H1 (cell line): ENCODE measurements around the gene ZBTB7B. TPM values are rescaled to one million over a fixed set of nuclear protein-coding genes. Genes with fewer than 3 reads are reported as not detected.

Experiments used
- CTCF ChIA-PET: fragments of 300-600 bp; sonication (Branson Sonifier 250); formaldehyde crosslinking; loops from one replicate; lab custom pipeline; 2021; ENCODE audit not compliant: partially characterized antibody; lab: Charles Lee
- POLR2A ChIA-PET: fragments of 300-600 bp; sonication (Branson Sonifier 250); formaldehyde crosslinking; loops from one replicate; lab custom pipeline; 2021; ENCODE audit warnings: inconsistent platforms; ENCODE audit not compliant: partially characterized antibody; lab: Charles Lee
- DNase-seq, 2 experiments: peaks; one replicate each; pipeline versions ENCODE4 v3.0.0 to v3.0.0-alpha.2; 2010 to 2022; ENCODE audit warnings: low spot score in 2 of 2, low read depth in 1 of 2, mixed read lengths in 1 of 2
- FAIRE-seq: peaks from 2 replicates; lab custom pipeline; 2011; peaks lifted over from hg19 to GRCh38; lab: Jason Lieb, UNC
- H2AFZ ChIP-seq: 2 replicates; pipeline ENCODE4 v1.8.1; 2012; ENCODE audit warnings: low read length, inconsistent platforms
- H2AK5ac ChIP-seq: 2 replicates; pipeline ENCODE4 v1.6.1; 2013; ENCODE audit warnings: low read depth, low read length
- H2BK120ac ChIP-seq: replicated peaks from 2 replicates; pipeline ENCODE3; 2013; ENCODE audit warnings: low read depth, low read length, inconsistent platforms
- H2BK12ac ChIP-seq: 2 replicates; pipeline ENCODE4 v1.6.1; 2013; ENCODE audit warnings: low read depth, low read length
- H2BK15ac ChIP-seq: 2 replicates; pipeline ENCODE4 v1.6.1; 2013; ENCODE audit warnings: low read length
- H2BK20ac ChIP-seq: 2 replicates; pipeline ENCODE4 v1.6.1; 2013; ENCODE audit warnings: low read length
- H2BK5ac ChIP-seq: 2 replicates; pipeline ENCODE4 v1.6.1; 2013; ENCODE audit warnings: low read depth, low read length
- H3K14ac ChIP-seq: 2 replicates; pipeline ENCODE4 v1.6.1; 2013; ENCODE audit warnings: inconsistent platforms; ENCODE audit not compliant: insufficient read length
- H3K18ac ChIP-seq: 2 replicates; pipeline ENCODE4 v1.6.1; 2013; ENCODE audit warnings: low read length; ENCODE audit errors: extremely low read depth
- H3K23ac ChIP-seq: 2 replicates; pipeline ENCODE4 v1.6.1; 2013; ENCODE audit warnings: inconsistent platforms; ENCODE audit not compliant: insufficient read length
- H3K23me2 ChIP-seq: 2 replicates; pipeline ENCODE4 v1.6.1; 2013; ENCODE audit warnings: low read depth, low read length
- H3K27ac ChIP-seq: 2 replicates; pipeline ENCODE4 v1.6.1; 2011; ENCODE audit warnings: low read depth, low read length, inconsistent platforms
- H3K27me3 ChIP-seq, 4 experiments: replicated peaks in 1 of 4; 1 replicate in 1 of 4; 2 replicates in 3 of 4; pipeline versions ENCODE4 v1.6.1 to v1.8.1; 2011 to 2013; ENCODE audit warnings: low read length in 3 of 4, mild to moderate bottlenecking in 3 of 4, inconsistent platforms in 2 of 4, mixed read lengths in 2 of 4, moderate library complexity in 1 of 4; ENCODE audit not compliant: control insufficient read depth in 3 of 4, insufficient read depth in 3 of 4; ENCODE audit errors: extremely low read depth in 1 of 4
- H3K36me3 ChIP-seq, 4 experiments: 2 replicates each; pipeline versions ENCODE4 v1.6.1 to v1.8.1; 2011 to 2013; ENCODE audit warnings: mild to moderate bottlenecking in 4 of 4, low read length in 3 of 4, moderate library complexity in 2 of 4, control low read depth in 1 of 4, inconsistent platforms in 1 of 4; ENCODE audit not compliant: insufficient read depth in 4 of 4, control insufficient read depth in 2 of 4
- H3K4ac ChIP-seq: replicated peaks from 2 replicates; pipeline ENCODE3; 2013; ENCODE audit warnings: low read length, low read depth, mixed read lengths, inconsistent platforms; ENCODE audit not compliant: insufficient read length
- H3K4me1 ChIP-seq, 4 experiments: replicated peaks in 1 of 4; 1 replicate in 1 of 4; 2 replicates in 3 of 4; pipeline versions ENCODE4 v1.6.1 to v1.8.1; 2011 to 2013; ENCODE audit warnings: low read length in 3 of 4, inconsistent platforms in 2 of 4, mixed read lengths in 1 of 4; ENCODE audit not compliant: insufficient read depth in 4 of 4, control insufficient read depth in 3 of 4
- H3K4me2 ChIP-seq, 2 experiments: 2 replicates each; pipeline versions ENCODE4 v1.6.1 to v1.8.1; 2011 to 2013; ENCODE audit warnings: low read depth in 2 of 2, low read length in 2 of 2, control low read depth in 1 of 2, inconsistent platforms in 1 of 2, mild to moderate bottlenecking in 1 of 2; ENCODE audit not compliant: insufficient read depth in 1 of 2
- H3K4me3 ChIP-seq, 4 experiments: fragments of 200-600, 300-600 bp in 1 of 4; sonication (generic), shearing (Covaris generic), sonication (Bioruptor Twin) in 1 of 4; 2 replicates each; pipeline versions ENCODE4 v1.5.1 to v1.8.1; 2011 to 2016; ENCODE audit warnings: low read length in 4 of 4, low read depth in 3 of 4, control low read depth in 2 of 4, inconsistent platforms in 2 of 4, mild to moderate bottlenecking in 2 of 4, mixed read lengths in 1 of 4, moderate library complexity in 1 of 4; ENCODE audit not compliant: insufficient read depth in 2 of 4; ENCODE audit errors: extremely low read depth in 1 of 4
- H3K56ac ChIP-seq: replicated peaks from 2 replicates; pipeline ENCODE3; 2013; ENCODE audit warnings: low read depth, mild to moderate bottlenecking, mixed read lengths, low read length, inconsistent platforms; ENCODE audit not compliant: insufficient read length
- H3K79me1 ChIP-seq: 2 replicates; pipeline ENCODE4 v1.6.1; 2013; ENCODE audit warnings: low read depth, low read length, control low read depth
- H3K79me2 ChIP-seq, 2 experiments: 2 replicates each; pipeline versions ENCODE4 v1.6.1 to v1.8.1; 2012 to 2013; ENCODE audit warnings: low read length in 2 of 2, mild to moderate bottlenecking in 2 of 2, inconsistent platforms in 1 of 2; ENCODE audit not compliant: insufficient read depth in 2 of 2, control insufficient read depth in 1 of 2
- H3K9ac ChIP-seq, 4 experiments: replicated peaks in 1 of 4; 1 replicate in 1 of 4; 2 replicates in 3 of 4; pipeline versions ENCODE4 v1.6.1 to v1.8.1; 2011 to 2013; ENCODE audit warnings: low read depth in 3 of 4, low read length in 3 of 4, control low read depth in 2 of 4, mild to moderate bottlenecking in 2 of 4, moderate library complexity in 2 of 4, inconsistent platforms in 1 of 4; ENCODE audit errors: extremely low read depth in 1 of 4
- H3K9me3 ChIP-seq, 2 experiments: 2 replicates each; pipeline versions ENCODE4 v1.6.1 to v1.8.1; 2012 to 2013; ENCODE audit warnings: mild to moderate bottlenecking in 2 of 2, moderate library complexity in 2 of 2, control low read depth in 1 of 2, inconsistent platforms in 1 of 2, low read depth in 1 of 2, low read length in 1 of 2, mixed read lengths in 1 of 2; ENCODE audit not compliant: insufficient read depth in 2 of 2
- H4K20me1 ChIP-seq, 2 experiments: replicated peaks in 1 of 2; 2 replicates each; pipeline versions ENCODE3 to v1.8.1; 2011 to 2013; ENCODE audit warnings: inconsistent platforms in 2 of 2, low read length in 2 of 2, mild to moderate bottlenecking in 1 of 2; ENCODE audit not compliant: insufficient read depth in 2 of 2, control insufficient read depth in 1 of 2
- H4K5ac ChIP-seq: 2 replicates; pipeline ENCODE4 v1.6.1; 2013; ENCODE audit warnings: low read length, low read depth, mixed read lengths, inconsistent platforms; ENCODE audit not compliant: insufficient read length
- H4K8ac ChIP-seq: 2 replicates; pipeline ENCODE4 v1.8.0; 2013; ENCODE audit warnings: mild to moderate bottlenecking, moderate library complexity, low read length, inconsistent platforms; ENCODE audit not compliant: insufficient read depth; ENCODE audit errors: extremely low read depth
- H4K91ac ChIP-seq: replicated peaks from 2 replicates; pipeline ENCODE3; 2013; ENCODE audit warnings: low read length, mixed read lengths, inconsistent platforms; ENCODE audit not compliant: insufficient read length
- POLR2A ChIP-seq, 2 experiments: IDR thresholded peaks; 1 replicate in 1 of 2; 2 replicates in 1 of 2; pipeline ENCODE4 v1.6.1; 2011; ENCODE audit warnings: low read depth in 2 of 2, low read length in 2 of 2, mild to moderate bottlenecking in 2 of 2; ENCODE audit errors: control extremely low read depth in 1 of 2
- WGBS, 2 experiments: shearing (Covaris generic) in 1 of 2; methylation state at CpG; one replicate each; pipeline versions ENCODE4 v1.1.6 to v1.1.7; 2013 to 2015; ENCODE audit warnings: low lambda C conversion rate in 2 of 2, mixed read lengths in 2 of 2, inconsistent platforms in 1 of 2, low coverage in 1 of 2, missing lambda C conversion rate in 1 of 2; ENCODE audit not compliant: insufficient replicate concordance in 2 of 2, insufficient coverage in 1 of 2, insufficient read length in 1 of 2; ENCODE audit errors: extremely low coverage in 1 of 2, missing lambda C conversion rate in 1 of 2; 5-methylcytosine and 5-hydroxymethylcytosine counted together
- polyA plus RNA-seq, 7 experiments: library from polyadenylated mRNA; depleted of rRNA in 3 of 7; stranded (reverse) in 5 of 7; unstranded in 2 of 7; fragments of >200 nt in 5 of 7; fragments of 200-250 nt in 2 of 7; gene quantifications; 1 replicate in 5 of 7; 2 replicates in 1 of 7; 4 replicates in 1 of 7; pipeline versions ENCODE4 v1.2.1 to v1.2.3, GENCODE V29; 2011 to 2013; ENCODE audit warnings: missing spikeins in 2 of 7, mixed read lengths in 2 of 7
- total RNA-seq: library from RNA; stranded (reverse); fragmentation: NEBNext Ultra II Directional; extraction: Animal tissue kit (Norgen Biotek cat#: 25700); gene quantifications from 2 replicates; pipeline ENCODE4 v1.2.1, GENCODE V29; 2021
- TF ChIP-seq, protein P1 (sequence below): IDR thresholded peaks from 2 replicates; pipeline ENCODE4 v1.6.1; 2012; ENCODE audit warnings: low read length, inconsistent platforms

The ZBTB7B gene
- total and polyA plus RNA-seq, 2 of the 8 experiments (the other 6 are each of a cell fraction or from before 2014, with no cell fraction given): 24.5 to 36.9 TPM

DNA sequence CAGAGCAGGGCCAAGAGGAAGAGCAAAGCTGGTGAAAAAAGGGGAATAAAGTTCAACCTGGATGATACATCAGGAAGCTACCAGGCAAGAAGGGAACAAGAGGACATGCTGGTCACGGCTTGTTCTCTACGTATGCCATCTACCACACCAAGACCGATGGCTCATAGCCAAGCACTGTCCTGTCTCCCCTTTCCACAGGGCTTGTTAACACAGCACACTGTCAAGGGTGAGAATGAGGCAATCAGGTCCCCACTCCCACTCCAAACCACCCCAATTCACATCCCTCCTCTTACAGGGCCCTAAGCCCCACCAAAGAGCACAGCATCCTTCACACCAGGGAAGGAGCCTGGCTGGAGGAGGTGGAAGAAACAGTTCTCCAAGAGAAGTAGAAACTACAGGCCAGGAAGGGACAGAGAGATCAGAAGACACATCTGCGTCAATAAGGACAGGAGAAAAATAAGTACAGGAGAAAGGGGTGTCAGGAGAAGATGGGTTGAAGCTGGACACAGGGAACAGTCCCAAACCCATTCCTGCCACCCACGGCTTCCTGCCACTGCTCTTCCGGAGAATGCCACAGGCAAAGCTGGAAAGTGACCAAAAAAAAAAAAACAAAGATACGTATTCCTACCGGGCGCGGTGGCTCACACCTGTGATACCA lies 31.1 kb upstream of the ZBTB7B start:
- Histone ChIP-seq H3K23ac (peak overlapping the region; percentile 61), H3K4me2 (peak overlapping the region; percentile 78), H4K20me1 (peaks cover 9 to 11% of the 10 kb centered on the region in 2 experiments), H4K5ac (peak overlapping the region; percentile 49), H3K79me1 (peaks cover 14% of the 10 kb centered on the region; the same call in 1 of the 2 replicates), H2BK12ac (peak overlapping the region; percentile 100), H2AFZ (no peak overlapping the region), H3K79me2 (peaks cover 19 to 54% of the 10 kb centered on the region in 2 experiments), H3K9ac (peak overlapping the region in 3 of 4 experiments; percentile 63 to 81 (median 69); a peak in 6 of 7 replicates), H3K36me3 (peaks cover 7 to 19% (median 15%) of the 10 kb centered on the region in 4 experiments; a peak in 7 of 8 replicates), H3K14ac (peak overlapping the region; percentile 16), H2BK20ac (peak overlapping the region; percentile 88), H3K4me3 (peak overlapping the region; percentile 61 to 80 (median 76)), H3K4me1 (peaks cover 3 to 19% (median 15%) of the 10 kb centered on the region in 4 experiments), H3K18ac (peak overlapping the region; percentile 84), H4K8ac (peak overlapping the region; percentile 74; the same call in 1 of the 2 replicates), H3K27ac (peak overlapping the region; percentile 91), H3K56ac (peak overlapping the region; percentile 94), H3K9me3 (no peaks in the 10 kb centered on the region), H2BK5ac (peak overlapping the region; percentile 99), H3K23me2 (peaks cover 29% of the 10 kb centered on the region), H2BK15ac (peak overlapping the region; percentile 85), H4K91ac (peak overlapping the region; percentile 100), H2BK120ac (peak overlapping the region; percentile 95), H3K4ac (peak overlapping the region; percentile 98), H2AK5ac (peak overlapping the region; percentile 100), H3K27me3 (no peaks in the 10 kb centered on the region)
- WGBS, 2 experiments: 53% methylated on average over 9 of the region's 10 CpGs; no CpG with 5 or more reads in 1 of the 2 experiments
- FAIRE-seq: no peak
- ChIA-PET CTCF (interaction anchor here (0.6 to 20.6 kb wide), 15 partner anchors 11 to 92 kb away, joined by 3 to 334 read pairs (median 8); partner anchors contain the start of genes ADAM15, EFNA4, FLAD1 and LENEP), POLR2A (interaction anchor here (0.6 to 42.8 kb wide), 20 partner anchors 10 to 1012 kb away, joined by 3 to 702 read pairs (median 5); partner anchors contain the start of genes ADAM15, FLAD1, LENEP and PBXIP1)
- no peak for DNase-seq
- TF ChIP-seq, protein P1, sequence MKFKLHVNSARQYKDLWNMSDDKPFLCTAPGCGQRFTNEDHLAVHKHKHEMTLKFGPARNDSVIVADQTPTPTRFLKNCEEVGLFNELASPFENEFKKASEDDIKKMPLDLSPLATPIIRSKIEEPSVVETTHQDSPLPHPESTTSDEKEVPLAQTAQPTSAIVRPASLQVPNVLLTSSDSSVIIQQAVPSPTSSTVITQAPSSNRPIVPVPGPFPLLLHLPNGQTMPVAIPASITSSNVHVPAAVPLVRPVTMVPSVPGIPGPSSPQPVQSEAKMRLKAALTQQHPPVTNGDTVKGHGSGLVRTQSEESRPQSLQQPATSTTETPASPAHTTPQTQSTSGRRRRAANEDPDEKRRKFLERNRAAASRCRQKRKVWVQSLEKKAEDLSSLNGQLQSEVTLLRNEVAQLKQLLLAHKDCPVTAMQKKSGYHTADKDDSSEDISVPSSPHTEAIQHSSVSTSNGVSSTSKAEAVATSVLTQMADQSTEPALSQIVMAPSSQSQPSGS: no peak
- peak; percentile 18; a peak in 2 of 3 replicates for TF ChIP-seq POLR2A (IDR thresholded peaks at IDR 0.05; ENCODE audit: control extremely low read depth in 1 of 2, low read depth in 2 of 2, low read length in 2 of 2)
